G401 (cell line): ENCODE measurements around the gene UQCRHL. TPM values are rescaled to one million over a fixed set of nuclear protein-coding genes. Genes with fewer than 3 reads are reported as not detected.
A peak's percentile ranks its signal among the peaks of the same experiment; 100 is the strongest.

ENCODE experiments used
- DNase-seq: peaks from one replicate; pipeline ENCODE4 v3.0.0-alpha.2; 2015; ENCODE audit warnings: low spot score
- in situ Hi-C: cut with HindIII; loops from 2 replicates; pipeline ENCODE4 v1.10.0; 2016; ENCODE audit warnings: low sequenced_read_pairs, mixed read lengths
- total RNA-seq: library from RNA; depleted of rRNA; stranded (reverse); fragments of >200 nt; shearing (Covaris generic); gene quantifications from 2 replicates; pipeline ENCODE4 v1.2.3, GENCODE V29; 2014

The UQCRHL gene
- total RNA-seq, 1 experiment from 2014 or later = 6.0 TPM

GRCh38 chr1:15802234-15802965 lies 5.0 kb downstream of the UQCRHL start:
- DNase-seq = no peak
- in situ Hi-C loops = loop anchor here (25.0 kb wide), 1 partner anchor 160 kb away; no protein-coding TSS in a partner anchor

DNA sequence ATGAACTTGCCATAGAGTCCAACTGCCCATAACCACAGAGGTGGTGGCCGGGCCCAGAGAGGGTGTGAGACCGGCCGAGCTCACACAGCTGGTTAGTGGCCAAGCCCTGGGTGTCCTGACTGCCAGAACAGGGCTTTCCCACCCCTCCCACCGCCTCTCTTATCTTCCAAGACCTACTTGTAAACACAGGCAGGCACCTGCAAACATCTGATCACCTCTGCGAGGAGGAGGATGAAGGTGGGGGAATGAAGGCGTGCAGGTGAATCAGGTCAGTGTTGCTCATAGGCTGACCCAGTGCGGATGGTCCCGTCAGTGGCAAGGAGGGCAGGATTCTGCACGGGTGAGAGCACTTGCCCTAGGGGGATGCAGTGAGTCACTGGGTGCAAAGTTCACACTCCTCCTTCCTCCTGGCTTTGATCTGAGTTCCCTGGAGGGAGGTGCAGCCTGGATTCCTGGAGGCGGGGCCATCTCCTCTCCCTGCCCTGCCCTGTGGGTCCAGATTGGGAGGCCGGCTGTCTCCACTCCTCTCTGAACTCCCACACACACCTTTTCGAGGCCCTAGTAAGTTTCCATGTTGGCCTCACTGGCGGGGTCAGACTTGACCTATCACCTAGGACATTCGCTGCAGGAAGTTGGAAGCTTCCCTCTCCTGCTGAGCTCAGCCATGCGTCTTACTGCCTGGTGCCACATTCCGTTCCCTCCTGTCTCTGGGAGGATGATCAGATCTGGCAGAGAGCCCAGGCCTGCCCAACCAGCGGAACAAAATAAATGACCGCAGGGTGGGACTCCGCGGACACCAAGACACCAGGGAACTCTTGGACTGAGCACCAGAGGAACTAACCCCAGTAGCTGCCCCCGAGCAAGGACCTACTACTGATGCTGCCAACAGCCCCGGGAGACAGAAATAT lies 7.3 kb downstream of the UQCRHL start:
- peak; percentile 35 for DNase-seq
- in situ Hi-C loops = loop anchor here (25.0 kb wide), 1 partner anchor 162 kb away; no protein-coding TSS in a partner anchor

GRCh38 chr1:15799004-15799867 lies 8.2 kb downstream of the UQCRHL start:
- in situ Hi-C loops = no loop called here
- no peak for DNase-seq

- in situ Hi-C loops = no loop called here
- DNase-seq = no peak
Observed at GRCh38 chr1:15797614-15798390, 9.6 kb downstream of the UQCRHL start.

GRCh38 chr1:15796086-15796462 lies 11.4 kb downstream of the UQCRHL start:
- in situ Hi-C loops = no loop called here
- DNase-seq = no peak

DNA sequence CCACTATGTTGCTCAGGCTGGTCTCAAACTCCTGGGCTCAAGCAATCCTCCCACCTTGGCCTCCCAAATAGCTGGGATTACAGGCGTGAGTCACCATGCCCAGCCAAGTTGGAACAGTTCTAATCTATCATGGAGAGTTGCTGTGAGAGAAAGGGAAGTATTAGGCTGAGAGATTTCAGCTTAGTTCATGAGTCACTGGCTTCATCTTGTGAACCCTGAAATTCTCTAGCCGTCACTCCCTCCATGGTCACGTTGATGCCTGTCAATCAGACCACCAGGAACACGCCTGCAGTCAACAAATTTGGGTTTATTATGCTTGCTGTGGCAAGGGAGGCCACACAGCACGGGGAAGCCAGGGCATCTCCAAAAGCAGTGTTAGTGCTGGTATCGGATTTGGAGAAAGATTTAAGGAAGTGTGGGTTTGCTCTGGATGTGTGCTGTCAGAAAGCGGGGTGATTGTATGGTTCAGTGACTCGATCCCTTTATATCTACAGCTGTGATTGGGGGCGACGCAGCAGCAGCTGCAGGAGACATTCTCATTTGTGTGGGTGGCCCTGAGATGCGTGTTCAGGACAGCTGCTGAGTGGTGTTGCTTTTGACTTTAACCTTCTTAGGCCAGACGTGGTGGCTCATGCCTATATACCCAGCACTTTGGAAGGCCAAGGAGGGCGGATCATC lies 18.7 kb downstream of the UQCRHL start:
- no peak for DNase-seq
- in situ Hi-C loops = no loop called here

DNA sequence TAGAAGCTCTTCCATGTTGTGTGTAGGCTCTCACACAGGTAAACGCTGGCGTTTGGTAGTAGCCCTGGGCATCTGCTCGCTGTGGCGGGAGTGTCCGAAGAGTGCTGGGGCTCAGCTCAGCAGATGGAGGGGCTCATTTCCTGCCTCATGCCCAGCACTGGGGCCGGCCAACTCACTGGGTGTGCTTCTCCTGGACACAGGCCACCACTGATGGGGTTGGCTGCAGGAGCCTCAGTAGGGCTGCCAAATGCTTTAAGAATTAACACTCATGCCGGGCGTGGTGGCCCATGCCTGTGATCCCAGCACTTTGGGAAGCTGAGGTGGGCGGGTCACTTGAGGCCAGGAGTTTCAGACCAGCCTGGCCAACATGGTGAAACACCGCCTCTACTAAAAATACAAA lies 20.9 kb downstream of the UQCRHL start:
- DNase-seq = peak; percentile 78
- in situ Hi-C loops = no loop called here

DNA sequence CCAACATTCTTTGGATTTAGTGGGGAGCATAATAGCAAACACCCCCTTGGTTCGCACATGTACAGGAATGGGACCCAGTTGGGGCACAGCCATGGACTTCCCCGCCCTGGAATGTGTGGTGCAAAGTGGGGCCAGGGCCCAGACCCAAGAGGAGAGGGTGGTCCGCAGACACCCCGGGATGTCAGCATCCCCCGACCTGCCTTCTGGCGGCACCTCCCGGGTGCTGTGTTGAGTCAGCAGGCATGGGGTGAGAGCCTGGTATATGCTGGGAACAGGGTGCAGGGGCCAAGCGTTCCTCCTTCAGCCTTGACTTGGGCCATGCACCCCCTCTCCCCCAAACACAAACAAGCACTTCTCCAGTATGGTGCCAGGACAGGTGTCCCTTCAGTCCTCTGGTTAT lies 21.8 kb downstream of the UQCRHL start:
- in situ Hi-C loops = no loop called here
- no peak for DNase-seq

- in situ Hi-C loops = no loop called here
Observed at GRCh38 chr1:15777909-15778707, 29.3 kb downstream of the UQCRHL start.

GRCh38 chr1:15775706-15776105 lies 31.7 kb downstream of the UQCRHL start:
- no peak for DNase-seq
- in situ Hi-C loops = no loop called here

More at GRCh38 chr1:15777909-15778707, 29.3 kb downstream of the UQCRHL start:
- no peak for DNase-seq

DNA sequence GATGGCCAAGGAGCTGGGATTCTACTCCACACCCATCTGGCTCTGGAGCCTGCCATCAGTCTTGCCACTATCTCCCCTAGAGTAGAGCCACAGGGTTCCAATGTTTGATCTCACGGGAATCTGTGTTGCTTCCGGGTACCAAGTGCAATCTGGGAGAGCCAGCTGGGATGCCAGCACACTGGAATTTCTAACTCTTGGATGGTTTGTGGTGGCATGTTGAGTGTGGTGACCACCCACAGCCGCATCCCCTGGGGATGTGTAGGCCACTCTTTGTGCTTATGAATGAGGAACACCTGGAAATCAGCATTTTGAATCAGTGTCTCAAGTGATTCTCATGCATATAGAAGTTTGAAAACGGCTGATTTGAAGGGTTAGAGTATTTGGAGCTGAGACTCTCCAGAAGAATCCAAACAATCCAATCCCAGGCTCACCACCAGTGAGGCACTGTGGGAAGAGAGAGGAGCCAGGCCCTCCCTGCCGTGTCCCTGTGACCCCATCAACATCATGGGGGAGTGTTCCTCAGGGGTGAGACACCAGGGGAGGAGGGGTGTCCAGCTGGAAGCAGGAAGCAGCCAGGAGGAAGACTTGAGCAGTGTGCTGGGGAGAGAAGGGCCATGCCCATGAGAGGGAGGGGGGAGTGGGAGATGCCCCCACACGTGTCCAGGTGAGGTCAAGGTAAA lies 35.5 kb downstream of the UQCRHL start:
- in situ Hi-C loops = no loop called here
- DNase-seq = no peak

GRCh38 chr1:15770313-15770962 lies 37.0 kb downstream of the UQCRHL start:
- in situ Hi-C loops = no loop called here
- DNase-seq = no peak

DNA sequence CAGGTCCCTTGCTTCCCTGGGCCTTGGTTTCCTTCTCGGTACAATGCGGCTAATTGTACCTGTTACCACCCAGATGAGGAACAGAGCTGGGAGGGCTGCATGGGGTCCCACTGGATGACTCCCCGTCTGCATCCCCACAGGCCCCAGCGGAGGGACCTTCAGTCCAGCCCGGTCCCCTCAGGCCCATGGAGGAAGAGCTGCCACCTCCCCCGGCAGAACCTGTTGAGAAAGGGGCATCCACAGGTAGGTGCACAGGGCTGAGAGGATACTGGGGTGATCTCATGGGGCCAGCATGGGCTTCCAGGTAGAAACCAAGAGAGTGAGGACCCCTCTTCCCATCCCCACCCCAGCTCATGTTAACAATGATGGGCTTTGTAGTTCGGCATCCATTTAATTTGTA lies 39.1 kb downstream of the UQCRHL start:
- no peak for DNase-seq
- in situ Hi-C loops = no loop called here

- no peak for DNase-seq
- in situ Hi-C loops = no loop called here
Observed at GRCh38 chr1:15767941-15768340, 39.5 kb downstream of the UQCRHL start.

GRCh38 chr1:15765495-15766194 lies 41.8 kb downstream of the UQCRHL start:
- in situ Hi-C loops = no loop called here
- peak; percentile 66 for DNase-seq

GRCh38 chr1:15764890-15765289 lies 42.6 kb downstream of the UQCRHL start:
- DNase-seq = no peak
- in situ Hi-C loops = no loop called here
